ENCODE results near the gene DCST1. TPM values are rescaled to one million over a fixed set of nuclear protein-coding genes. Genes with fewer than 3 reads are reported as not detected.

Gene DCST1
- polyA plus RNA-seq, 1 experiment, result not detected

GRCh38 chr1:155091071-155092051, 57.7 kb downstream of the DCST1 start:
- Histone ChIP-seq H3K9me3 (ENCODE audit: control insufficient read depth, insufficient read depth, low read length) (no peaks in the 10 kb centered on the region), H3K27me3 (ENCODE audit: control insufficient read depth, insufficient read depth, low read length) (peaks cover 19% of the 10 kb centered on the region), H3K27ac (ENCODE audit: low read depth, low read length) (no peak overlapping the region), H3K4me3 (ENCODE audit: low read depth, low read length) (no peak overlapping the region)
- CTCF ChIA-PET, result interaction anchor here (0.5 to 6.8 kb wide), 36 partner anchors 9 to 472 kb away, joined by 3 to 317 read pairs (median 5); partner anchors contain the start of genes ADAM15, EFNA3, KRTCAP2 and SLC50A1
- DNase-seq (ENCODE audit: low read depth, low spot score), result no peak
- POLR2A ChIA-PET, result interaction anchor here (0.6 to 1.6 kb wide), 3 partner anchors 44 to 82 kb away, joined by 3 to 9 read pairs (median 7); partner anchors contain the start of gene KRTCAP2
- peak; percentile 93 for TF ChIP-seq CTCF (IDR thresholded peaks at IDR 0.05; ENCODE audit: low read depth, low read length)

- CTCF ChIA-PET, result interaction anchor here (0.5 to 6.8 kb wide), 23 partner anchors 8 to 275 kb away, joined by 3 to 317 read pairs (median 7); partner anchors contain the start of genes EFNA3, KRTCAP2, SLC50A1 and TRIM46
- H3K27me3 ChIP-seq (ENCODE audit: control insufficient read depth, insufficient read depth, low read length), result peaks cover 19% of the 10 kb centered on the region
- no peak overlapping the region for H3K4me3 ChIP-seq (ENCODE audit: low read depth, low read length)
- POLR2A ChIA-PET, result interaction anchor here (0.6 to 1.6 kb wide), 3 partner anchors 43 to 81 kb away, joined by 3 to 9 read pairs (median 7); partner anchors contain the start of gene KRTCAP2
- no peak overlapping the region for H3K27ac ChIP-seq (ENCODE audit: low read depth, low read length)
- no peak for TF ChIP-seq CTCF (IDR thresholded peaks at IDR 0.05; ENCODE audit: low read depth, low read length)
- no peak for DNase-seq (ENCODE audit: low read depth, low spot score)
- H3K9me3 ChIP-seq (ENCODE audit: control insufficient read depth, insufficient read depth, low read length), result no peaks in the 10 kb centered on the region
Measured at GRCh38 chr1:155092131-155092530, 58.5 kb downstream of the DCST1 start.

GRCh38 chr1:155092641-155093040, 59.0 kb downstream of the DCST1 start:
- no peak for DNase-seq (ENCODE audit: low read depth, low spot score)
- no peak overlapping the region for H3K4me3 ChIP-seq (ENCODE audit: low read depth, low read length)
- H3K9me3 ChIP-seq (ENCODE audit: control insufficient read depth, insufficient read depth, low read length), result no peaks in the 10 kb centered on the region
- no peak for TF ChIP-seq CTCF (IDR thresholded peaks at IDR 0.05; ENCODE audit: low read depth, low read length)
- H3K27me3 ChIP-seq (ENCODE audit: control insufficient read depth, insufficient read depth, low read length), result peaks cover 22% of the 10 kb centered on the region
- POLR2A ChIA-PET, result no interaction called here
- CTCF ChIA-PET, result interaction anchor here (1.8 to 6.8 kb wide), 2 partner anchors 76 to 83 kb away, joined by 13 to 317 read pairs; partner anchors contain the start of genes KRTCAP2 and TRIM46
- H3K27ac ChIP-seq (ENCODE audit: low read depth, low read length), result no peak overlapping the region

GRCh38 chr1:155093911-155094621, 60.4 kb downstream of the DCST1 start:
- Histone ChIP-seq H3K27ac (ENCODE audit: low read depth, low read length) (peak overlapping the region; percentile 11), H3K9me3 (ENCODE audit: control insufficient read depth, insufficient read depth, low read length) (no peaks in the 10 kb centered on the region), H3K27me3 (ENCODE audit: control insufficient read depth, insufficient read depth, low read length) (peaks cover 24% of the 10 kb centered on the region), H3K4me3 (ENCODE audit: low read depth, low read length) (no peak overlapping the region)
- ChIA-PET POLR2A (no interaction called here), CTCF (interaction anchor here (2.4 to 6.8 kb wide), 3 partner anchors 9 to 74 kb away, joined by 16 to 317 read pairs (median 28); partner anchors contain the start of genes KRTCAP2 and TRIM46)
- peak; percentile 56 for TF ChIP-seq CTCF (IDR thresholded peaks at IDR 0.05; ENCODE audit: low read depth, low read length)
- no peak for DNase-seq (ENCODE audit: low read depth, low spot score)
